Measurements from ENCODE around the gene SLC14A1.
"Not testable (repeated sequence)": the region's sequence is repeated elsewhere in the genome, so short reads cannot be mapped to it uniquely, and the experiment has no call there.

SLC14A1 gene

GRCh38 chr18:45724601-45725000 is 620 bp downstream of the SLC14A1 start:
- no peak for DNase-seq

- no peak for DNase-seq
Measured at GRCh38 chr18:45725336-45725735, 1.4 kb downstream of the SLC14A1 start.

GRCh38 chr18:45726603-45727002 is 2.6 kb downstream of the SLC14A1 start:
- no peak for DNase-seq

GRCh38 chr18:45727068-45727467 is 3.1 kb downstream of the SLC14A1 start:
- no peak for DNase-seq

- DNase-seq: no peak
Measured at GRCh38 chr18:45728336-45729010, 4.5 kb downstream of the SLC14A1 start.

- DNase-seq: no peak
Measured at GRCh38 chr18:45730832-45731575, 7.0 kb downstream of the SLC14A1 start.

- no peak for DNase-seq
Measured at GRCh38 chr18:45731716-45732115, 7.7 kb downstream of the SLC14A1 start.

GRCh38 chr18:45733535-45733934 is 9.6 kb downstream of the SLC14A1 start:
- no peak for DNase-seq

- DNase-seq: no peak
Measured at GRCh38 chr18:45734505-45734904, 10.5 kb downstream of the SLC14A1 start.

GRCh38 chr18:45734944-45735343 is 11.0 kb downstream of the SLC14A1 start:
- no peak for DNase-seq

- DNase-seq: no peak
Measured at GRCh38 chr18:45738660-45739059, 14.7 kb downstream of the SLC14A1 start.

GRCh38 chr18:45739268-45739667 is 15.3 kb downstream of the SLC14A1 start:
- no peak for DNase-seq

- no peak for DNase-seq
Measured at GRCh38 chr18:45739848-45740247, 15.9 kb downstream of the SLC14A1 start.

GRCh38 chr18:45741056-45741455 is 17.1 kb downstream of the SLC14A1 start:
- DNase-seq: no peak

- no peak for DNase-seq
Measured at GRCh38 chr18:45745817-45746461, 22.0 kb downstream of the SLC14A1 start.

- no peak for DNase-seq
Measured at GRCh38 chr18:45748501-45748900, 24.5 kb downstream of the SLC14A1 start.

- DNase-seq: no peak
Measured at GRCh38 chr18:45749918-45750689, 26.1 kb downstream of the SLC14A1 start.

GRCh38 chr18:45751766-45752165 is 27.8 kb downstream of the SLC14A1 start:
- no peak for DNase-seq

- no peak for DNase-seq
Measured at GRCh38 chr18:45752681-45753080, 28.7 kb downstream of the SLC14A1 start.

GRCh38 chr18:45753286-45753685 is 29.3 kb downstream of the SLC14A1 start:
- no peak for DNase-seq

GRCh38 chr18:45755934-45756333 is 32.0 kb downstream of the SLC14A1 start:
- DNase-seq: no peak

- DNase-seq: no peak
Measured at GRCh38 chr18:45757005-45757404, 33.0 kb downstream of the SLC14A1 start.

- DNase-seq: not testable (repeated sequence)
Measured at GRCh38 chr18:45757644-45758043, 33.7 kb downstream of the SLC14A1 start.

Data from NK-92 treated with Interleukin-12 subunit alpha and Interleukin-12 subunit beta, amount 100 ng/mL, for 24 hours (cell line).